GM21717 (cell line): ENCODE results near the gene BTN1A1.

ENCODE experiments used
- ATAC-seq: cut with Tn5 transposase; IDR thresholded peaks from one replicate; pipeline ENCODE4 v1.9.1; 2021; ENCODE audit warnings: mild to moderate bottlenecking, moderate library complexity; ENCODE audit not compliant: unreplicated experiment

Gene BTN1A1

DNA sequence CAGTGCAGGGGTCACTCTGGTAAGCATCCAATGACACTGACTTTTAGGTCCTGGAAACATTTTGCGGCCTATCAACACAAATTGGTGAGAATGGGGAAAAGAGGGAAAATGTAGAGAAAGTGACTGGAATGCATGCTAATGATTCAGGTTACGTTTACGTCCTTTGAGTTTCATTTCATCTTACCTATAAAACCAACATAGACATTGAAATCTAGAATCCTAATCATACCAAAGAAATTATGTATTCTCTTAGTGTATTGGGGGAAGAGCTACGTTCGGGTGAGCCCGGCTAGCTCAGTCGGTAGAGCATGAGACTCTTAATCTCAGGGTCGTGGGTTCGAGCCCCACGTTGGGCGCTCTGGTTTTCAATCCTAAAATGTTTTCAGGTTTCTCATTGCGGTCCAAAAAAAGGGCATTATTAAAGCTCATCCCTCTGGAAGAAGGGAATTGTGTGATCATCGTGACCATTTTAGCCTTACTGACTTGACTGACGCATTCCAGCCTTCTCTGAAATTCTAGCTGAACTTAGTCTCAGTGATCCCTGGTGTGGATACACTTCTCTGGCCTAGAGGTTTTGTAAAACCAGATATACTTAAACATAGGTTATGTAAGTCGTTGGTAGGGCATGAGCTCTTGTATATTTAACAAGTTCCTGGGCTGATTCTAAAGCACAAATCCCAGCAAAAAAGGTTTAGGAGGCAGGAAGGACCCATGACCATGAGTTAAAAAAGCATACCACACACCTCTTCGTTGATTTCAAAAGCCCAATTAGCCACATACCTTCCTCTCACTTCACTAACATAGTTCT, 56.4 kb downstream of the BTN1A1 start:
- no peak for ATAC-seq
